ENCODE results near the gene CCDC73. TPM values are rescaled to one million over a fixed set of nuclear protein-coding genes. Genes with fewer than 3 reads are reported as not detected.

CCDC73 gene
- total and polyA plus RNA-seq, 2 of the 4 experiments (the other 2 are of a cell fraction): not detected

GRCh38 chr11:32775908-32776307 is 18.6 kb downstream of the CCDC73 start:
- H3K27ac ChIP-seq (ENCODE audit: insufficient read depth, low read length): no peak overlapping the region
- H2BK120ac ChIP-seq (ENCODE audit: low read depth, low read length): no peak overlapping the region
- ATAC-seq (ENCODE audit: low read depth): no peak
- no peak overlapping the region for H3K4me3 ChIP-seq (ENCODE audit: insufficient read depth, low read depth, low read length)
- no peak overlapping the region for H2BK5ac ChIP-seq (ENCODE audit: low read depth, low read length, poor library complexity, severe bottlenecking)
- CTCF ChIA-PET: no interaction called here
- no peaks in the 10 kb centered on the region for H3K9me1 ChIP-seq (ENCODE audit: insufficient read depth, low read length)
- no peaks in the 10 kb centered on the region for H3K36me3 ChIP-seq (ENCODE audit: control insufficient read depth, insufficient read depth, low read length)
- no peaks in the 10 kb centered on the region for H3K9me3 ChIP-seq (ENCODE audit: control insufficient read depth, insufficient read depth, low read length)
- TF ChIP-seq CEBPB (IDR thresholded peaks at IDR 0.05; ENCODE audit: low read depth, low read length): no peak
- no peak for TF ChIP-seq USF2 (IDR thresholded peaks at IDR 0.05; ENCODE audit: low read depth, low read length)
- TF ChIP-seq RFX5 (IDR thresholded peaks at IDR 0.05; ENCODE audit: low read depth, low read length): no peak
- TF ChIP-seq FOS (IDR thresholded peaks at IDR 0.05; ENCODE audit: low read depth, low read length): no peak
- TF ChIP-seq BHLHE40 (IDR thresholded peaks at IDR 0.05; ENCODE audit: low read depth, low read length): no peak
- TF ChIP-seq POLR2A (IDR thresholded peaks at IDR 0.05; ENCODE audit: low read depth, low read length): no peak
- no peak for TF ChIP-seq RAD21 (IDR thresholded peaks at IDR 0.05; ENCODE audit: low read length)
- no peak for TF ChIP-seq CHD1 (IDR thresholded peaks at IDR 0.05; ENCODE audit: low read depth, low read length)
- TF ChIP-seq SMC3 (IDR thresholded peaks at IDR 0.05; ENCODE audit: low read depth, low read length): no peak
- TF ChIP-seq NFE2L2 (IDR thresholded peaks at IDR 0.05; ENCODE audit: low read depth, low read length): no peak
- no peak for TF ChIP-seq RCOR1 (IDR thresholded peaks at IDR 0.05; ENCODE audit: insufficient replicate concordance, low read length)
- no peak for TF ChIP-seq ELK1 (IDR thresholded peaks at IDR 0.05; ENCODE audit: borderline replicate concordance, low read depth, low read length)
- TF ChIP-seq MXI1 (IDR thresholded peaks at IDR 0.05; ENCODE audit: borderline replicate concordance, low read depth, low read length): no peak
- no peak for TF ChIP-seq MAZ (IDR thresholded peaks at IDR 0.05; ENCODE audit: borderline replicate concordance, low read depth, low read length)
- no peak for TF ChIP-seq MAFK (IDR thresholded peaks at IDR 0.05; ENCODE audit: low read depth, low read length)
- TF ChIP-seq, protein P1, sequence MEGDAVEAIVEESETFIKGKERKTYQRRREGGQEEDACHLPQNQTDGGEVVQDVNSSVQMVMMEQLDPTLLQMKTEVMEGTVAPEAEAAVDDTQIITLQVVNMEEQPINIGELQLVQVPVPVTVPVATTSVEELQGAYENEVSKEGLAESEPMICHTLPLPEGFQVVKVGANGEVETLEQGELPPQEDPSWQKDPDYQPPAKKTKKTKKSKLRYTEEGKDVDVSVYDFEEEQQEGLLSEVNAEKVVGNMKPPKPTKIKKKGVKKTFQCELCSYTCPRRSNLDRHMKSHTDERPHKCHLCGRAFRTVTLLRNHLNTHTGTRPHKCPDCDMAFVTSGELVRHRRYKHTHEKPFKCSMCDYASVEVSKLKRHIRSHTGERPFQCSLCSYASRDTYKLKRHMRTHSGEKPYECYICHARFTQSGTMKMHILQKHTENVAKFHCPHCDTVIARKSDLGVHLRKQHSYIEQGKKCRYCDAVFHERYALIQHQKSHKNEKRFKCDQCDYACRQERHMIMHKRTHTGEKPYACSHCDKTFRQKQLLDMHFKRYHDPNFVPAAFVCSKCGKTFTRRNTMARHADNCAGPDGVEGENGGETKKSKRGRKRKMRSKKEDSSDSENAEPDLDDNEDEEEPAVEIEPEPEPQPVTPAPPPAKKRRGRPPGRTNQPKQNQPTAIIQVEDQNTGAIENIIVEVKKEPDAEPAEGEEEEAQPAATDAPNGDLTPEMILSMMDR (conservative IDR thresholded peaks at IDR 0.05; ENCODE audit: low read depth, low read length): no peak
- H3K18ac ChIP-seq (ENCODE audit: low read depth, low read length): no peak overlapping the region
- no peak overlapping the region for H3K14ac ChIP-seq (replicated peaks; ENCODE audit: low read depth, low read length)
- H2AK9ac ChIP-seq (replicated peaks; ENCODE audit: low read depth, low read length, poor library complexity): no peak overlapping the region
- H2AK5ac ChIP-seq (ENCODE audit: low read depth, low read length): no peak overlapping the region
- no peaks in the 10 kb centered on the region for H3K4me1 ChIP-seq (ENCODE audit: control insufficient read depth, insufficient read depth, low read length)
- H2BK20ac ChIP-seq (ENCODE audit: low read depth, low read length): no peak overlapping the region
- 11% methylated on average over 1 of the region's 2 CpGs; no CpG with 5 or more reads in 1 of the 2 experiments for WGBS, 2 experiments (ENCODE audit: extremely low coverage in 2 of 2, insufficient read length in 1 of 2)
- H2BK15ac ChIP-seq (ENCODE audit: low read depth, low read length): no peak overlapping the region
- no peaks in the 10 kb centered on the region for H4K20me1 ChIP-seq (ENCODE audit: insufficient read depth, low read length)
- no peak overlapping the region; the same call in 1 of the 2 replicates for H3K4me2 ChIP-seq (ENCODE audit: low read depth, low read length)
- no peak overlapping the region for H4K91ac ChIP-seq (ENCODE audit: insufficient read depth, low read depth, low read length)
- H3K27me3 ChIP-seq (ENCODE audit: control insufficient read depth, insufficient read depth, low read length): no peaks in the 10 kb centered on the region
- dilution Hi-C loops (cut with HindIII; ENCODE audit: low sequenced_read_pairs, unreplicated experiment): no loop called here
- POLR2A ChIA-PET (ENCODE audit: unreplicated experiment): no interaction called here
- H4K5ac ChIP-seq (ENCODE audit: low read depth, low read length): no peak overlapping the region
- no peak overlapping the region for H4K8ac ChIP-seq (ENCODE audit: low read depth in 2 of 2, low read length in 2 of 2)
- no peak overlapping the region for H3K56ac ChIP-seq (ENCODE audit: extremely low read depth, insufficient read depth, low read length)
- no peak for DNase-seq
- no peak overlapping the region for H3K23ac ChIP-seq (ENCODE audit: low read depth, low read length)
- H3K9ac ChIP-seq (ENCODE audit: low read depth, low read length): no peak overlapping the region
- H2AFZ ChIP-seq (replicated peaks; ENCODE audit: low read length, poor library complexity): no peak overlapping the region
- intact Hi-C loops (cut with micrococcal nuclease): no loop called here
- BruUV-seq (replicated peaks): no TSS peak
- no peaks in the 10 kb centered on the region for H3K79me1 ChIP-seq (ENCODE audit: low read depth in 1 of 2, low read length in 2 of 2)
- in situ Hi-C loops (cut with MboI; ENCODE audit: low sequenced_read_pairs): no loop called here
- no peak overlapping the region for H3K4ac ChIP-seq (ENCODE audit: low read depth, low read length)
